ENCODE results near the gene EIF2S1.

EIF2S1 gene

GRCh38 chr14:67391268-67391667 lies 31.1 kb downstream of the EIF2S1 start:
- Histone ChIP-seq H4K8ac (ENCODE audit: low read length) (no peak overlapping the region), H2BK5ac (ENCODE audit: low read depth, low read length, poor library complexity, severe bottlenecking) (no peak overlapping the region), H3K23ac (ENCODE audit: low read length in 2 of 2) (no peak overlapping the region), H3K79me1 (replicated peaks; ENCODE audit: low read length, poor library complexity, severe bottlenecking) (no peaks in the 10 kb centered on the region), H3K4me3 (ENCODE audit: insufficient read depth in 1 of 2, low read depth in 1 of 2, low read length in 2 of 2) (no peak overlapping the region), H3K36me3 (ENCODE audit: control insufficient read depth in 1 of 2, insufficient read depth in 2 of 2, low read depth in 1 of 2, low read length in 2 of 2) (peaks cover 5 to 21% of the 10 kb centered on the region in 2 experiments), H3K4me2 (ENCODE audit: low read length, poor library complexity, severe bottlenecking) (no peak overlapping the region), H4K91ac (ENCODE audit: low read length) (peak overlapping the region; percentile 6), H3K18ac (ENCODE audit: low read depth in 1 of 2, low read length in 2 of 2) (no peak overlapping the region), H3K4me1 (ENCODE audit: control insufficient read depth, insufficient read depth, low read depth, low read length) (peaks cover 14% of the 10 kb centered on the region), H3K9ac (ENCODE audit: low read length) (no peak overlapping the region), H3K27ac (ENCODE audit: low read length, poor library complexity, severe bottlenecking) (no peak overlapping the region), H3K9me3 (ENCODE audit: control insufficient read depth, low read length) (no peaks in the 10 kb centered on the region), H3K14ac (ENCODE audit: low read length in 2 of 2) (no peak overlapping the region), H2BK15ac (ENCODE audit: low read depth, poor library complexity, severe bottlenecking) (no peak overlapping the region), H2AK5ac (ENCODE audit: low read length, severe bottlenecking) (no peak overlapping the region), H3K4ac (ENCODE audit: low read depth in 1 of 2, low read length in 2 of 2) (no peak overlapping the region), H2BK12ac (ENCODE audit: low read length in 2 of 2) (no peak overlapping the region), H2AFZ (ENCODE audit: low read depth, low read length) (no peak overlapping the region), H2BK120ac (ENCODE audit: low read depth, low read length) (no peak overlapping the region), H3K27me3 (ENCODE audit: control insufficient read depth in 1 of 2, insufficient read depth in 1 of 2, low read length in 2 of 2) (no peaks in the 10 kb centered on the region)
- DNase-seq = no peak
- WGBS = 82% methylated on average over 5 of the region's 6 CpGs

DNA sequence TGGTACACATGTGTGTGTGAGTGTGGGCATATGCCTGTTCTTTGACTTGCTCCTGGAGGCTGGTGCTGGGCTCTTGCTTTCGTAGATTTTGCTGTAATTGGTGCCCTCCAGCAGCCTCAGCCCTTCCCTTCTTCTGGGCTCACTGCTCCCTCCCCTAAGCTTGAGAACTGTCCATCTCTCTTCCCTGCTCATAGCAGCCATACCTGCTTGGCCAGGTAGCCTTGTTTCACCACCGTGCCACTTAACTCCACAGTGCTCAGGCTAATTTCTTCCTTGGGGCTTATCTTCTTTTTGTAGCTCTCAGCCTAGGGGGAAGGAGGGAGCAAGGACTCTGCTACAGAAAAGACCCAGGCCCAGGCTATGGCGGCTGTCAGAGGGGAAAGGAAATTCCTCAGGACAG lies 32.0 kb downstream of the EIF2S1 start:
- no peak overlapping the region for H3K4ac ChIP-seq (ENCODE audit: low read depth in 1 of 2, low read length in 2 of 2)

GRCh38 chr14:67392800-67393199 lies 32.7 kb downstream of the EIF2S1 start:
- no peak overlapping the region for H3K4me3 ChIP-seq (ENCODE audit: insufficient read depth in 1 of 2, low read depth in 1 of 2, low read length in 2 of 2)
- no peaks in the 10 kb centered on the region for H3K79me1 ChIP-seq (replicated peaks; ENCODE audit: low read length, poor library complexity, severe bottlenecking)
- peaks cover 14% of the 10 kb centered on the region for H3K4me1 ChIP-seq (ENCODE audit: control insufficient read depth, insufficient read depth, low read depth, low read length)
- H4K8ac ChIP-seq (ENCODE audit: low read length) = no peak overlapping the region
- no peak overlapping the region for H3K4ac ChIP-seq (ENCODE audit: low read depth in 1 of 2, low read length in 2 of 2)
- no peak overlapping the region for H2BK5ac ChIP-seq (ENCODE audit: low read depth, low read length, poor library complexity, severe bottlenecking)
- H3K36me3 ChIP-seq (ENCODE audit: control insufficient read depth in 1 of 2, insufficient read depth in 2 of 2, low read depth in 1 of 2, low read length in 2 of 2) = peaks cover 0 to 17% of the 10 kb centered on the region in 2 experiments
- no peak overlapping the region for H3K9ac ChIP-seq (ENCODE audit: low read length)
- no peak overlapping the region for H2BK120ac ChIP-seq (ENCODE audit: low read depth, low read length)
- H3K9me3 ChIP-seq (ENCODE audit: control insufficient read depth, low read length) = no peaks in the 10 kb centered on the region
- H3K4me2 ChIP-seq (ENCODE audit: low read length, poor library complexity, severe bottlenecking) = no peak overlapping the region
- H3K27ac ChIP-seq (ENCODE audit: low read length, poor library complexity, severe bottlenecking) = no peak overlapping the region
- no peak overlapping the region for H4K91ac ChIP-seq (ENCODE audit: low read length)
- no peak overlapping the region for H2BK12ac ChIP-seq (ENCODE audit: low read length in 2 of 2)
- H3K23ac ChIP-seq (ENCODE audit: low read length in 2 of 2) = no peak overlapping the region
- no peak for DNase-seq
- H3K14ac ChIP-seq (ENCODE audit: low read length in 2 of 2) = no peak overlapping the region
- no peak overlapping the region for H2BK15ac ChIP-seq (ENCODE audit: low read depth, poor library complexity, severe bottlenecking)
- H2AK5ac ChIP-seq (ENCODE audit: low read length, severe bottlenecking) = no peak overlapping the region
- H3K18ac ChIP-seq (ENCODE audit: low read depth in 1 of 2, low read length in 2 of 2) = no peak overlapping the region
- H3K27me3 ChIP-seq (ENCODE audit: control insufficient read depth in 1 of 2, insufficient read depth in 1 of 2, low read length in 2 of 2) = no peaks in the 10 kb centered on the region
- no peak overlapping the region for H2AFZ ChIP-seq (ENCODE audit: low read depth, low read length)
- 94% methylated on average over 9 of the region's 9 CpGs for WGBS

More for the DNA sequence above, 32.0 kb downstream of the EIF2S1 start:
- H2BK15ac ChIP-seq (ENCODE audit: low read depth, poor library complexity, severe bottlenecking) = no peak overlapping the region
- no peak for DNase-seq
- H3K27me3 ChIP-seq (ENCODE audit: control insufficient read depth in 1 of 2, insufficient read depth in 1 of 2, low read length in 2 of 2) = no peaks in the 10 kb centered on the region
- H3K18ac ChIP-seq (ENCODE audit: low read depth in 1 of 2, low read length in 2 of 2) = no peak overlapping the region
- H3K4me2 ChIP-seq (ENCODE audit: low read length, poor library complexity, severe bottlenecking) = no peak overlapping the region
- no peak overlapping the region for H3K27ac ChIP-seq (ENCODE audit: low read length, poor library complexity, severe bottlenecking)
- H3K36me3 ChIP-seq (ENCODE audit: control insufficient read depth in 1 of 2, insufficient read depth in 2 of 2, low read depth in 1 of 2, low read length in 2 of 2) = peaks cover 0 to 18% of the 10 kb centered on the region in 2 experiments
- no peaks in the 10 kb centered on the region for H3K9me3 ChIP-seq (ENCODE audit: control insufficient read depth, low read length)
- H3K79me1 ChIP-seq (replicated peaks; ENCODE audit: low read length, poor library complexity, severe bottlenecking) = no peaks in the 10 kb centered on the region
- no peak overlapping the region for H2BK120ac ChIP-seq (ENCODE audit: low read depth, low read length)
- no peak overlapping the region for H4K91ac ChIP-seq (ENCODE audit: low read length)
- H4K8ac ChIP-seq (ENCODE audit: low read length) = no peak overlapping the region
- H2BK12ac ChIP-seq (ENCODE audit: low read length in 2 of 2) = no peak overlapping the region
- H3K4me3 ChIP-seq (ENCODE audit: insufficient read depth in 1 of 2, low read depth in 1 of 2, low read length in 2 of 2) = no peak overlapping the region
- H2AFZ ChIP-seq (ENCODE audit: low read depth, low read length) = no peak overlapping the region
- no peak overlapping the region for H3K9ac ChIP-seq (ENCODE audit: low read length)
- peaks cover 15% of the 10 kb centered on the region for H3K4me1 ChIP-seq (ENCODE audit: control insufficient read depth, insufficient read depth, low read depth, low read length)
- H3K23ac ChIP-seq (ENCODE audit: low read length in 2 of 2) = no peak overlapping the region
- no peak overlapping the region for H3K14ac ChIP-seq (ENCODE audit: low read length in 2 of 2)
- H2AK5ac ChIP-seq (ENCODE audit: low read length, severe bottlenecking) = no peak overlapping the region
- H2BK5ac ChIP-seq (ENCODE audit: low read depth, low read length, poor library complexity, severe bottlenecking) = no peak overlapping the region
- 89% methylated on average over 3 of the region's 3 CpGs for WGBS

GRCh38 chr14:67393689-67394088 lies 33.6 kb downstream of the EIF2S1 start:
- Histone ChIP-seq H4K91ac (ENCODE audit: low read length) (no peak overlapping the region), H3K9ac (ENCODE audit: low read length) (no peak overlapping the region), H2BK15ac (ENCODE audit: low read depth, poor library complexity, severe bottlenecking) (no peak overlapping the region), H3K36me3 (ENCODE audit: control insufficient read depth in 1 of 2, insufficient read depth in 2 of 2, low read depth in 1 of 2, low read length in 2 of 2) (peaks cover 0 to 15% of the 10 kb centered on the region in 2 experiments), H3K79me1 (replicated peaks; ENCODE audit: low read length, poor library complexity, severe bottlenecking) (no peaks in the 10 kb centered on the region), H2AK5ac (ENCODE audit: low read length, severe bottlenecking) (no peak overlapping the region), H3K9me3 (ENCODE audit: control insufficient read depth, low read length) (no peaks in the 10 kb centered on the region), H3K14ac (ENCODE audit: low read length in 2 of 2) (no peak overlapping the region), H3K4me2 (ENCODE audit: low read length, poor library complexity, severe bottlenecking) (no peak overlapping the region), H3K4ac (ENCODE audit: low read depth in 1 of 2, low read length in 2 of 2) (no peak overlapping the region), H3K23ac (ENCODE audit: low read length in 2 of 2) (no peak overlapping the region), H2AFZ (ENCODE audit: low read depth, low read length) (no peak overlapping the region), H2BK120ac (ENCODE audit: low read depth, low read length) (no peak overlapping the region), H2BK5ac (ENCODE audit: low read depth, low read length, poor library complexity, severe bottlenecking) (no peak overlapping the region), H4K8ac (ENCODE audit: low read length) (no peak overlapping the region), H3K18ac (ENCODE audit: low read depth in 1 of 2, low read length in 2 of 2) (no peak overlapping the region), H3K27me3 (ENCODE audit: control insufficient read depth in 1 of 2, insufficient read depth in 1 of 2, low read length in 2 of 2) (no peaks in the 10 kb centered on the region), H3K4me3 (ENCODE audit: insufficient read depth in 1 of 2, low read depth in 1 of 2, low read length in 2 of 2) (no peak overlapping the region), H2BK12ac (ENCODE audit: low read length in 2 of 2) (no peak overlapping the region), H3K27ac (ENCODE audit: low read length, poor library complexity, severe bottlenecking) (no peak overlapping the region), H3K4me1 (ENCODE audit: control insufficient read depth, insufficient read depth, low read depth, low read length) (peaks cover 14% of the 10 kb centered on the region)
- DNase-seq = no peak
- 64% methylated on average over 5 of the region's 6 CpGs for WGBS

Measured in mesenchymal stem cell (in vitro differentiated cells and primary cell).